T-helper 2 cell treated with Interferon-gamma antibody and Interleukin-4, amounts not matched to agents 5 μg/mL and 100 μg/mL, for 36 hours (primary cell): Measurements from ENCODE around the gene MTA2.
A peak's percentile ranks its signal among the peaks of the same experiment; 100 is the strongest.
"Not testable (repeated sequence)": the region's sequence is repeated elsewhere in the genome, so short reads cannot be mapped to it uniquely, and the experiment has no call there.

Experiments used
- DNase-seq: peaks from one replicate; pipeline ENCODE4 v3.0.0; 2021; ENCODE audit warnings: low spot score
- H3K27ac Mint-ChIP-seq: one replicate; pipeline ENCODE4 v1.8.0; 2021; ENCODE audit warnings: mild to moderate bottlenecking, mixed read lengths
- H3K27me3 Mint-ChIP-seq: one replicate; pipeline ENCODE4 v1.8.0; 2021; ENCODE audit warnings: low read depth, mixed read lengths
- H3K36me3 Mint-ChIP-seq: one replicate; pipeline ENCODE4 v1.8.0; 2021; ENCODE audit warnings: low read depth, mixed read lengths
- H3K4me1 Mint-ChIP-seq: one replicate; pipeline ENCODE4 v1.8.0; 2021; ENCODE audit warnings: low read depth, mixed read lengths
- H3K4me3 Mint-ChIP-seq: one replicate; pipeline ENCODE4 v1.8.0; 2022; ENCODE audit warnings: mild to moderate bottlenecking, moderate library complexity, mixed read lengths
- H3K9me3 Mint-ChIP-seq: one replicate; pipeline ENCODE4 v1.8.0; 2021; ENCODE audit warnings: mixed read lengths

MTA2 gene

GRCh38 chr11:62573592-62574362 lies 27.9 kb downstream of the MTA2 start, which contains the start of gene EEF1G:
EEF1G (minus strand) TSS chr11:62573891; CDS start chr11:62573842, 49 bp downstream.
- peaks cover 37% of the 10 kb centered on the region for H3K4me1 Mint-ChIP-seq
- H3K27ac Mint-ChIP-seq: peak within 1 kb of the TSS; percentile 91
- peak; percentile 99 for DNase-seq
- peaks cover 59% of the 10 kb centered on the region for H3K36me3 Mint-ChIP-seq
- H3K4me3 Mint-ChIP-seq: peak within 1 kb of the TSS; percentile 97
- H3K27me3 Mint-ChIP-seq: no peaks in the 10 kb centered on the region
- no peaks in the 10 kb centered on the region for H3K9me3 Mint-ChIP-seq

- peak overlapping the region; percentile 97 for H3K4me3 Mint-ChIP-seq
- H3K27me3 Mint-ChIP-seq: no peaks in the 10 kb centered on the region
- H3K27ac Mint-ChIP-seq: peak overlapping the region; percentile 91
- H3K4me1 Mint-ChIP-seq: peaks cover 37% of the 10 kb centered on the region
- no peaks in the 10 kb centered on the region for H3K9me3 Mint-ChIP-seq
- H3K36me3 Mint-ChIP-seq: peaks cover 59% of the 10 kb centered on the region
- no peak for DNase-seq
Measured at GRCh38 chr11:62573006-62573591, 28.6 kb downstream of the MTA2 start.

GRCh38 chr11:62572431-62572830 lies 29.2 kb downstream of the MTA2 start:
- Mint-ChIP-seq H3K4me3 (peak overlapping the region; percentile 97), H3K27me3 (no peaks in the 10 kb centered on the region), H3K4me1 (peaks cover 39% of the 10 kb centered on the region), H3K27ac (peak overlapping the region; percentile 91), H3K36me3 (peaks cover 59% of the 10 kb centered on the region), H3K9me3 (no peaks in the 10 kb centered on the region)
- no peak for DNase-seq

- peak overlapping the region; percentile 57 for H3K27ac Mint-ChIP-seq
- peak overlapping the region; percentile 53 for H3K4me3 Mint-ChIP-seq
- not testable (repeated sequence) for H3K27me3 Mint-ChIP-seq, H3K9me3 Mint-ChIP-seq, DNase-seq
- H3K4me1 Mint-ChIP-seq: peaks cover 45% of the 10 kb centered on the region
- peaks cover 63% of the 10 kb centered on the region for H3K36me3 Mint-ChIP-seq
Measured at GRCh38 chr11:62571493-62571892, 30.2 kb downstream of the MTA2 start.

GRCh38 chr11:62570903-62571302 lies 30.8 kb downstream of the MTA2 start:
- H3K27me3 Mint-ChIP-seq, H3K9me3 Mint-ChIP-seq, DNase-seq: not testable (repeated sequence)
- H3K4me3 Mint-ChIP-seq: peak overlapping the region; percentile 53
- H3K36me3 Mint-ChIP-seq: peaks cover 66% of the 10 kb centered on the region
- peak overlapping the region; percentile 57 for H3K27ac Mint-ChIP-seq
- H3K4me1 Mint-ChIP-seq: peaks cover 49% of the 10 kb centered on the region

- H3K4me3 Mint-ChIP-seq: no peak overlapping the region
- no peaks in the 10 kb centered on the region for H3K27me3 Mint-ChIP-seq
- no peak overlapping the region for H3K27ac Mint-ChIP-seq
- DNase-seq: no peak
- peaks cover 73% of the 10 kb centered on the region for H3K36me3 Mint-ChIP-seq
- no peaks in the 10 kb centered on the region for H3K9me3 Mint-ChIP-seq
- peaks cover 45% of the 10 kb centered on the region for H3K4me1 Mint-ChIP-seq
Measured at GRCh38 chr11:62569611-62570010, 32.1 kb downstream of the MTA2 start.

GRCh38 chr11:62567018-62567633 lies 34.5 kb downstream of the MTA2 start:
- Mint-ChIP-seq H3K4me3 (no peak overlapping the region), H3K27me3 (no peaks in the 10 kb centered on the region), H3K4me1 (peaks cover 35% of the 10 kb centered on the region), H3K36me3 (peaks cover 66% of the 10 kb centered on the region), H3K9me3 (no peaks in the 10 kb centered on the region), H3K27ac (no peak overlapping the region)
- no peak for DNase-seq

- DNase-seq: no peak
- H3K9me3 Mint-ChIP-seq: no peaks in the 10 kb centered on the region
- no peak overlapping the region for H3K4me3 Mint-ChIP-seq
- H3K27me3 Mint-ChIP-seq: no peaks in the 10 kb centered on the region
- H3K27ac Mint-ChIP-seq: peak overlapping the region; percentile 50
- peaks cover 29% of the 10 kb centered on the region for H3K4me1 Mint-ChIP-seq
- H3K36me3 Mint-ChIP-seq: peaks cover 63% of the 10 kb centered on the region
Measured at GRCh38 chr11:62566247-62566646, 35.4 kb downstream of the MTA2 start.

GRCh38 chr11:62565100-62565802 lies 36.4 kb downstream of the MTA2 start:
- no peaks in the 10 kb centered on the region for H3K27me3 Mint-ChIP-seq
- peaks cover 65% of the 10 kb centered on the region for H3K36me3 Mint-ChIP-seq
- no peak overlapping the region for H3K4me3 Mint-ChIP-seq
- DNase-seq: no peak
- peaks cover 31% of the 10 kb centered on the region for H3K4me1 Mint-ChIP-seq
- H3K27ac Mint-ChIP-seq: no peak overlapping the region
- no peaks in the 10 kb centered on the region for H3K9me3 Mint-ChIP-seq

GRCh38 chr11:62561677-62562230 lies 39.9 kb downstream of the MTA2 start:
- H3K4me3 Mint-ChIP-seq, DNase-seq, H3K27me3 Mint-ChIP-seq, H3K9me3 Mint-ChIP-seq: not testable (repeated sequence)
- Mint-ChIP-seq H3K27ac (peak overlapping the region; percentile 62), H3K4me1 (peaks cover 47% of the 10 kb centered on the region), H3K36me3 (peaks cover 69% of the 10 kb centered on the region)

- Mint-ChIP-seq H3K27me3 (no peaks in the 10 kb centered on the region), H3K4me1 (peaks cover 50% of the 10 kb centered on the region), H3K36me3 (peaks cover 58% of the 10 kb centered on the region), H3K27ac (peak overlapping the region; percentile 46), H3K9me3 (no peaks in the 10 kb centered on the region), H3K4me3 (no peak overlapping the region)
- peak; percentile 69 for DNase-seq
Measured at GRCh38 chr11:62560566-62561103, 41.0 kb downstream of the MTA2 start.

GRCh38 chr11:62559626-62560025 lies 42.0 kb downstream of the MTA2 start:
- not testable (repeated sequence) for DNase-seq, H3K27me3 Mint-ChIP-seq, H3K9me3 Mint-ChIP-seq
- Mint-ChIP-seq H3K4me3 (peak overlapping the region; percentile 46), H3K27ac (peak overlapping the region; percentile 80), H3K4me1 (peaks cover 56% of the 10 kb centered on the region), H3K36me3 (peaks cover 50% of the 10 kb centered on the region)

GRCh38 chr11:62559204-62559603 lies 42.5 kb downstream of the MTA2 start:
- H3K36me3 Mint-ChIP-seq: peaks cover 50% of the 10 kb centered on the region
- no peaks in the 10 kb centered on the region for H3K9me3 Mint-ChIP-seq
- peak overlapping the region; percentile 46 for H3K4me3 Mint-ChIP-seq
- DNase-seq: no peak
- peaks cover 60% of the 10 kb centered on the region for H3K4me1 Mint-ChIP-seq
- H3K27me3 Mint-ChIP-seq: no peaks in the 10 kb centered on the region
- H3K27ac Mint-ChIP-seq: peak overlapping the region; percentile 80
